Suprapubic skin (tissue), 4 donors: ENCODE measurements around the gene ZC3H7B. TPM values are rescaled to one million over a fixed set of nuclear protein-coding genes. Genes with fewer than 3 reads are reported as not detected.

ENCODE experiments used
- DNase-seq, 2 donors: peaks; one replicate each; pipeline ENCODE4 v3.0.0-alpha.2; 2019; ENCODE audit warnings: low spot score in 2 of 2
- H3K27ac ChIP-seq: fragments of 200-600 bp; sonication (generic); one replicate; pipeline ENCODE4 v1.5.1; 2019
- H3K27me3 ChIP-seq: fragments of 200-600 bp; sonication (generic); one replicate; pipeline ENCODE4 v1.5.1; 2019
- H3K36me3 ChIP-seq: fragments of 200-600 bp; sonication (generic); one replicate; pipeline ENCODE4 v1.5.1; 2019
- H3K4me1 ChIP-seq: fragments of 200-600 bp; sonication (generic); one replicate; pipeline ENCODE4 v1.5.1; 2019
- H3K4me3 ChIP-seq: fragments of 200-600 bp; sonication (generic); one replicate; pipeline ENCODE4 v1.5.1; 2019; ENCODE audit warnings: mild to moderate bottlenecking
- H3K9me3 ChIP-seq: fragments of 200-600 bp; sonication (generic); one replicate; pipeline ENCODE4 v1.5.1; 2019
- EP300 ChIP-seq: sonication (generic); formaldehyde crosslinking; IDR thresholded peaks from one replicate; pipeline ENCODE4 v1.6.1; 2017; ENCODE audit warnings: antibody characterized with exemption
- POLR2A ChIP-seq, 2 donors: fragments of 450-650 bp; IDR thresholded peaks; one replicate each; pipeline ENCODE4 v1.6.1; 2017; ENCODE audit warnings: antibody characterized with exemption in 2 of 2, mild to moderate bottlenecking in 2 of 2, moderate library complexity in 2 of 2
- POLR2AphosphoS5 ChIP-seq, 3 donors: sonication (generic); formaldehyde crosslinking; IDR thresholded peaks; one replicate each; pipeline ENCODE4 v1.6.1; 2017; ENCODE audit warnings: antibody characterized with exemption in 3 of 3
- WGBS: methylation state at CpG from one replicate; pipeline ENCODE4 v1.1.5; 2018; 5-methylcytosine and 5-hydroxymethylcytosine counted together
- total RNA-seq, 4 donors: library from RNA; depleted of rRNA; stranded (reverse); fragments of >200 nt; gene quantifications; one replicate each; pipeline ENCODE4 v1.1.0, GENCODE V29; 2016
- TF ChIP-seq, protein P1 (sequence below), 2 donors: fragments of 200-600 bp in 1 of 2; fragments of 450-650 bp in 1 of 2; sonication (generic) in 1 of 2; IDR thresholded peaks; one replicate each; pipeline ENCODE4 v1.5.1; 2016 to 2019; ENCODE audit warnings: antibody characterized with exemption in 2 of 2, mild to moderate bottlenecking in 1 of 2, moderate library complexity in 1 of 2

The ZC3H7B gene
- total RNA-seq, 4 donors from 2014 or later, result 29.7 to 45.7 (median 41.0) TPM

DNA sequence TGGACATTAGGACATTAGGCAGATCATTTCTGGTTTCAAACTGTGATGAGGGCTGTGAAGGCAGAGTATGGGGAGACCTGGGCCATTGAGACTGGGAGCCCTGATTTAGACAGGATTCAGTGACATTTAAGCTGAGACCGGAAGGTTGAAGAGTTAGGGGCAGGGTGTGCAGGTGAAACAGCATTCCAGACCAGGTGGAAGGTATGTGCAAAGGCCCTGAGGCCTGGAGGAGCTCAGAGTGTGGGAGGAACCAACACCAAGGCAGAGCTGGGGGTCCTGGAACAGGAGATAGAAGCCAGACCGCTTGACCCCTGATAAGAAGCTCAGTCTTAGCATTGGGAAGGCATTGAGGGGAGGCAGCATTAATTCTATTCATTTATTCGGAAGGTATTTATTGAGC is 32.5 kb downstream of the ZC3H7B start:
- no peaks in the 10 kb centered on the region for H3K27me3 ChIP-seq
- 100% methylated on average over 3 of the region's 3 CpGs for WGBS
- no peak for DNase-seq
- no peak for TF ChIP-seq POLR2AphosphoS5 (IDR thresholded peaks at IDR 0.05)
- TF ChIP-seq, protein P1, sequence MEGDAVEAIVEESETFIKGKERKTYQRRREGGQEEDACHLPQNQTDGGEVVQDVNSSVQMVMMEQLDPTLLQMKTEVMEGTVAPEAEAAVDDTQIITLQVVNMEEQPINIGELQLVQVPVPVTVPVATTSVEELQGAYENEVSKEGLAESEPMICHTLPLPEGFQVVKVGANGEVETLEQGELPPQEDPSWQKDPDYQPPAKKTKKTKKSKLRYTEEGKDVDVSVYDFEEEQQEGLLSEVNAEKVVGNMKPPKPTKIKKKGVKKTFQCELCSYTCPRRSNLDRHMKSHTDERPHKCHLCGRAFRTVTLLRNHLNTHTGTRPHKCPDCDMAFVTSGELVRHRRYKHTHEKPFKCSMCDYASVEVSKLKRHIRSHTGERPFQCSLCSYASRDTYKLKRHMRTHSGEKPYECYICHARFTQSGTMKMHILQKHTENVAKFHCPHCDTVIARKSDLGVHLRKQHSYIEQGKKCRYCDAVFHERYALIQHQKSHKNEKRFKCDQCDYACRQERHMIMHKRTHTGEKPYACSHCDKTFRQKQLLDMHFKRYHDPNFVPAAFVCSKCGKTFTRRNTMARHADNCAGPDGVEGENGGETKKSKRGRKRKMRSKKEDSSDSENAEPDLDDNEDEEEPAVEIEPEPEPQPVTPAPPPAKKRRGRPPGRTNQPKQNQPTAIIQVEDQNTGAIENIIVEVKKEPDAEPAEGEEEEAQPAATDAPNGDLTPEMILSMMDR (IDR thresholded peaks at IDR 0.05), result no peak
- no peak for TF ChIP-seq POLR2A (IDR thresholded peaks at IDR 0.05)
- TF ChIP-seq EP300, result no peak
- no peaks in the 10 kb centered on the region for H3K9me3 ChIP-seq
- H3K27ac ChIP-seq, result no peak overlapping the region
- H3K4me3 ChIP-seq, result no peak overlapping the region
- H3K36me3 ChIP-seq, result peaks cover 87% of the 10 kb centered on the region
- no peaks in the 10 kb centered on the region for H3K4me1 ChIP-seq

GRCh38 chr22:41334215-41334614 is 32.9 kb downstream of the ZC3H7B start:
- 96% methylated on average over 2 of the region's 3 CpGs for WGBS
- Histone ChIP-seq H3K4me3 (no peak overlapping the region), H3K9me3 (no peaks in the 10 kb centered on the region), H3K36me3 (peaks cover 89% of the 10 kb centered on the region), H3K27ac (no peak overlapping the region), H3K4me1 (no peaks in the 10 kb centered on the region), H3K27me3 (no peaks in the 10 kb centered on the region)
- no peak for DNase-seq
- no peak for TF ChIP-seq POLR2A (IDR thresholded peaks at IDR 0.05)
- TF ChIP-seq POLR2AphosphoS5 (IDR thresholded peaks at IDR 0.05), result no peak
- no peak for TF ChIP-seq EP300
- TF ChIP-seq, protein P1 (IDR thresholded peaks at IDR 0.05), result no peak

- no peak overlapping the region for H3K4me3 ChIP-seq
- H3K27me3 ChIP-seq, result no peaks in the 10 kb centered on the region
- no peak overlapping the region for H3K27ac ChIP-seq
- 94% methylated on average over 10 of the region's 11 CpGs for WGBS
- no peaks in the 10 kb centered on the region for H3K4me1 ChIP-seq
- no peak for DNase-seq
- no peaks in the 10 kb centered on the region for H3K9me3 ChIP-seq
- peaks cover 88% of the 10 kb centered on the region for H3K36me3 ChIP-seq
- TF ChIP-seq POLR2A (IDR thresholded peaks at IDR 0.05) (no peak), EP300 (no peak)
Measured at GRCh38 chr22:41334951-41335635, 33.8 kb downstream of the ZC3H7B start.

GRCh38 chr22:41338614-41339212 is 37.4 kb downstream of the ZC3H7B start:
- Histone ChIP-seq H3K4me1 (no peaks in the 10 kb centered on the region), H3K27me3 (no peaks in the 10 kb centered on the region), H3K27ac (no peak overlapping the region), H3K9me3 (no peaks in the 10 kb centered on the region), H3K4me3 (no peak overlapping the region), H3K36me3 (peaks cover 87% of the 10 kb centered on the region)
- TF ChIP-seq POLR2AphosphoS5 (IDR thresholded peaks at IDR 0.05), result no peak
- no peak for TF ChIP-seq POLR2A (IDR thresholded peaks at IDR 0.05)
- TF ChIP-seq EP300, result no peak
- TF ChIP-seq, protein P1 (IDR thresholded peaks at IDR 0.05), result no peak
- WGBS, result 80% methylated on average over 14 of the region's 14 CpGs
- DNase-seq, result peak in 1 of 2 donors; percentile 57

DNA sequence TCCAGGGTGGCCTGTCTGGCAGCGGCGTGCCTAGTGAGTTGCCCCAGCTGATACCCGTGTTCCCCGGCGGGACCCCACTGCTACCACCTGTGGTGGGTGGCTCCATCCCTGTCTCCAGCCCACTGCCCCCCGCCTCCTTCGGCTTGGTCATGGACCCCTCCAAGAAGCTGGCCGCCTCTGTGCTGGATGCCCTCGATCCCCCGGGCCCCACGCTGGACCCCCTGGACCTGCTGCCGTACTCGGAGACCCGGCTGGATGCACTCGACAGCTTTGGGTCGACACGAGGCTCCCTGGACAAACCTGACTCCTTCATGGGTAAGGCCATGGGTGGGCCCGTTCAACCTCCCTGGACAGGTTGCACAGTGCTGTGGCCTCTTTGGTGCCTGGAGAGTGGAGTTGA is 38.5 kb downstream of the ZC3H7B start:
- 94% methylated on average over 7 of the region's 18 CpGs for WGBS
- no peak overlapping the region for H3K4me3 ChIP-seq
- H3K36me3 ChIP-seq, result peaks cover 87% of the 10 kb centered on the region
- no peaks in the 10 kb centered on the region for H3K4me1 ChIP-seq
- no peak overlapping the region for H3K27ac ChIP-seq
- TF ChIP-seq POLR2AphosphoS5 (IDR thresholded peaks at IDR 0.05) (no peak), EP300 (no peak), POLR2A (IDR thresholded peaks at IDR 0.05) (no peak)
- TF ChIP-seq, protein P1 (IDR thresholded peaks at IDR 0.05), result no peak
- DNase-seq, result peak in 1 of 2 donors; percentile 60
- no peaks in the 10 kb centered on the region for H3K27me3 ChIP-seq
- no peaks in the 10 kb centered on the region for H3K9me3 ChIP-seq
